ENCODE data around the gene MYO7A.

DNA sequence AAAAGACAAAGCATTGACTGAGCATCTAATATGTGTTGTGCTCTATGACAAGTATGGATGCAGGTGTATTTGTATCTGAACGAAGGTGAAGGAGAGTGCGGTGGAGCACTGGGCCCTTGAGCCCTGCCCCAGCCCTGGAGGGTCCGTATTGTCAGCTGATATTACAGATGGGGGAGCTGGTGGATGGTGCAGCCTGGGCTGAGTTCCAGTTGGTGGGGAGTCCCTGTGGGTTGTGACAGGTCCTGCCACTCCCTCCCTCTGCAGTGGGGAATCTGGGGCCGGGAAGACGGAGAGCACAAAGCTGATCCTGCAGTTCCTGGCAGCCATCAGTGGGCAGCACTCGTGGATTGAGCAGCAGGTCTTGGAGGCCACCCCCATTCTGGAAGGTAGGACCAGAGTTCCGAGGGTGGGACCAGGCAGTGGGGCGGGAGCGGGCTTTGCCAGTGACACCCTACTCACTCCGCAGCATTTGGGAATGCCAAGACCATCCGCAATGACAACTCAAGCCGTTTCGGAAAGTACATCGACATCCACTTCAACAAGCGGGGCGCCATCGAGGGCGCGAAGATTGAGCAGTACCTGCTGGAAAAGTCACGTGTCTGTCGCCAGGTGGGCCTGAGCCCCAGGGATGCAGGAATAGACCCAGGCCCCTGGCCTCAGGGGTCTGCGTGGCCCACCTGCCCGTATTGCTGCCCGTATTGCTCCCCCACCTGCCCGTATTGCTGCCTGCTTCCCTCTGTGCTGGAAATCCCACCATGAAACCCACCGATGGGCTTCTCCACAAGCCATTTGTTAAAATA is 28.6 kb downstream of the MYO7A start:
- no peak for TF ChIP-seq CTCF (conservative IDR thresholded peaks at IDR 0.05; ENCODE audit: low read depth, low read length)
- no peak for TF ChIP-seq SMC3 (IDR thresholded peaks at IDR 0.05; ENCODE audit: low read depth, low read length)
- no peak for TF ChIP-seq RCOR1 (IDR thresholded peaks at IDR 0.05; ENCODE audit: insufficient replicate concordance, low read length)
- no peak for TF ChIP-seq CEBPB (IDR thresholded peaks at IDR 0.05; ENCODE audit: low read depth, low read length)
- no peak for TF ChIP-seq USF2 (IDR thresholded peaks at IDR 0.05; ENCODE audit: low read depth, low read length)
